Measurements from ENCODE around the gene TBC1D20. TPM values are rescaled to one million over a fixed set of nuclear protein-coding genes. Genes with fewer than 3 reads are reported as not detected.

Gene TBC1D20
- total and polyA plus RNA-seq, 2 of the 4 experiments (the other 2 are of a cell fraction): 39.1 to 42.8 TPM

- BruUV-seq (replicated peaks): no TSS peak
- Histone ChIP-seq H3K56ac (ENCODE audit: extremely low read depth, insufficient read depth, low read length) (no peak overlapping the region), H3K14ac (replicated peaks; ENCODE audit: low read depth, low read length) (no peak overlapping the region), H3K4me2 (ENCODE audit: low read depth, low read length) (peak overlapping the region; percentile 36; the same call in 1 of the 2 replicates), H2BK15ac (ENCODE audit: low read depth, low read length) (no peak overlapping the region), H3K79me1 (ENCODE audit: low read depth in 1 of 2, low read length in 2 of 2) (peaks cover 24 to 66% of the 10 kb centered on the region in 2 experiments), H3K27me3 (ENCODE audit: control insufficient read depth, insufficient read depth, low read length) (no peaks in the 10 kb centered on the region), H3K27ac (ENCODE audit: insufficient read depth, low read length) (no peak overlapping the region), H3K9ac (ENCODE audit: low read depth, low read length) (no peak overlapping the region), H2AK9ac (replicated peaks; ENCODE audit: low read depth, low read length, poor library complexity) (no peak overlapping the region), H3K9me3 (ENCODE audit: control insufficient read depth, insufficient read depth, low read length) (no peaks in the 10 kb centered on the region), H2AFZ (replicated peaks; ENCODE audit: low read length, poor library complexity) (no peak overlapping the region), H3K18ac (ENCODE audit: low read depth, low read length) (no peak overlapping the region; the same call in 1 of the 2 replicates), H4K20me1 (ENCODE audit: insufficient read depth, low read length) (peaks cover 62% of the 10 kb centered on the region), H2BK5ac (ENCODE audit: low read depth, low read length, poor library complexity, severe bottlenecking) (peak overlapping the region; percentile 61), H3K4ac (ENCODE audit: low read depth, low read length) (no peak overlapping the region), H4K5ac (ENCODE audit: low read depth, low read length) (no peak overlapping the region), H3K23ac (ENCODE audit: low read depth, low read length) (no peak overlapping the region), H3K4me1 (ENCODE audit: control insufficient read depth, insufficient read depth, low read length) (peaks cover 12% of the 10 kb centered on the region), H3K4me3 (ENCODE audit: insufficient read depth, low read depth, low read length) (no peak overlapping the region), H3K36me3 (ENCODE audit: control insufficient read depth, insufficient read depth, low read length) (peaks cover 19% of the 10 kb centered on the region), H3K9me1 (ENCODE audit: insufficient read depth, low read length) (peaks cover 9% of the 10 kb centered on the region), H2BK20ac (ENCODE audit: low read depth, low read length) (no peak overlapping the region), H2BK120ac (ENCODE audit: low read depth, low read length) (no peak overlapping the region), H2AK5ac (ENCODE audit: low read depth, low read length) (no peak overlapping the region), H4K8ac (ENCODE audit: low read depth in 2 of 2, low read length in 2 of 2) (no peak overlapping the region), H4K91ac (ENCODE audit: insufficient read depth, low read depth, low read length) (no peak overlapping the region)
- peak; percentile 59 for ATAC-seq (ENCODE audit: low read depth)
- intact Hi-C loops (cut with micrococcal nuclease): no loop called here
- TF ChIP-seq MXI1 (IDR thresholded peaks at IDR 0.05; ENCODE audit: borderline replicate concordance, low read depth, low read length) (no peak), ELK1 (IDR thresholded peaks at IDR 0.05; ENCODE audit: borderline replicate concordance, low read depth, low read length) (no peak), FOS (IDR thresholded peaks at IDR 0.05; ENCODE audit: low read depth, low read length) (no peak), POLR2A (IDR thresholded peaks at IDR 0.05; ENCODE audit: low read depth, low read length) (no peak), CHD1 (IDR thresholded peaks at IDR 0.05; ENCODE audit: low read depth, low read length) (no peak), CEBPB (IDR thresholded peaks at IDR 0.05; ENCODE audit: low read depth, low read length) (no peak)
- TF ChIP-seq, protein P1, sequence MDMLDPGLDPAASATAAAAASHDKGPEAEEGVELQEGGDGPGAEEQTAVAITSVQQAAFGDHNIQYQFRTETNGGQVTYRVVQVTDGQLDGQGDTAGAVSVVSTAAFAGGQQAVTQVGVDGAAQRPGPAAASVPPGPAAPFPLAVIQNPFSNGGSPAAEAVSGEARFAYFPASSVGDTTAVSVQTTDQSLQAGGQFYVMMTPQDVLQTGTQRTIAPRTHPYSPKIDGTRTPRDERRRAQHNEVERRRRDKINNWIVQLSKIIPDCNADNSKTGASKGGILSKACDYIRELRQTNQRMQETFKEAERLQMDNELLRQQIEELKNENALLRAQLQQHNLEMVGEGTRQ (IDR thresholded peaks at IDR 0.05; ENCODE audit: low read depth, low read length): no peak
- peak; percentile 53 for DNase-seq
- no CpG with 5 or more reads among the region's 7 CpGs for WGBS, 2 experiments (ENCODE audit: extremely low coverage in 2 of 2, insufficient read length in 1 of 2)
- ChIA-PET POLR2A (ENCODE audit: unreplicated experiment) (no interaction called here), CTCF (no interaction called here)
- dilution Hi-C loops (cut with HindIII; ENCODE audit: low sequenced_read_pairs, unreplicated experiment): no loop called here
- in situ Hi-C loops (cut with MboI; ENCODE audit: low sequenced_read_pairs): no loop called here
These were observed 45.5 kb upstream of the TBC1D20 start for GRCh38 chr20:507761-508332.

All from IMR-90 (cell line).